Stimulated activated CD8-positive, alpha-beta memory T cell treated with anti-CD3 and anti-CD28 coated beads, Interleukin-2, amount 100 ng/mL, for 1 hour (primary cell): ENCODE measurements around the gene AP3S1.
"Not testable (repeated sequence)": the region's sequence is repeated elsewhere in the genome, so short reads cannot be mapped to it uniquely, and the experiment has no call there.

ENCODE experiments used
- DNase-seq, 2 donors: peaks; one replicate each; pipeline ENCODE4 v3.0.0-alpha.2; 2020; ENCODE audit warnings: low read depth in 2 of 2

The AP3S1 gene

DNA sequence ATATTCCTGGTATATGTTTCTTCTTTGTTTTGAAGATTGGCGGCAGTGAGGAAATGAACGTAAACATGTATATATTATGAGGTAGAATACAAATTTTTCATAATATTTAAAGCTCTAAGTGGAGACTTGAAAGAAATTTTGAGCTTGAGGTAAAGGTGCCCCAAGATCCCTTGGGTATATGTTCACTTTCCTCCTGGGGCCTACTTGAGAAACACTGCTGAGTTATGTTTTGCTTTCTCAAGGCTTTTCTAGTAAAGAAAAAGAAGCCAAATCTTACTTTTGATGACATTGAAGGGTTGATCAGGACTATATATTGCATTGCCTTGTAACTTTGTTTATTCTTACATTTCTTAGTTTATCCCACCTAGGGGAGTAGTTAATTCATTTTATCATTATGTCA lies 30.7 kb downstream of the AP3S1 start:
- no peak for DNase-seq

DNA sequence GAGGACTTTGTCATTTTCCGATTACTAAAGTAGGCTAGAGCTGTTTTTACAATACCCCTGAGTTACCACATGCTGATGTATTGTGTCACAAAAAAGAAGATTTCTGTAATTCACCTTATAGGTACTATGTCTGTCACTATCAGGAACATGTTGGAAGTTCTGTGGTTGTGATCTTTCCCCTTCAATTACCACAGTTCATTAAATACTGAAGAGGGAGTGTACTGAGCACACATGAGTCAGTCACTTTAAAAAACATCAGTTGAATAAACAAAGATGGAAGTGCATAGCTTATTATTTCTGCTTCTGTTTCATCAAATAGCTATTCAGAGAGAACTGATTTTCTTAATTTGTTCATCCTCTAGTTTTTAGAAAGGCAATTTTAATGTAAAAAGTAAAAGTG lies 31.7 kb downstream of the AP3S1 start:
- DNase-seq: no peak

DNA sequence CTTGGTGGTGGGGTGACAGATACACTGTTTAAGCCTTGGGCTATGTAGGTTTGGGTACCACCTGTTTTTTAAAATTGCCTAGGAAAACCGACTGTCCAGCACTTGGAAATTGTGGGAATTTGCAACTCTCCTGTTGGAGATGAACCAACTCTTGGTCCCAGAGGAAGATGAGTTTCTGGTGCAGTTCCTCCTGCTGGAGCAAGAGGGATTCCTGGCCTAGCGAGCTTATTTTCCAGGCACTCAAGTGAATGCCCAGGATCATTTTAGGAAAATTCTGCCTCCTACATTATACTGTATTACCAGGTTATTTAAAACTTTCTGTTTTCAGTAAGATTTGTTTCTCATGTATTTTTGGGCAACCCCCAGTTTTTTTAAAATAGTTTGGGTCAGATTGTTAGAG lies 33.7 kb downstream of the AP3S1 start:
- DNase-seq: no peak

- DNase-seq: not testable (repeated sequence)
Observed at GRCh38 chr5:115877342-115877741, 35.6 kb downstream of the AP3S1 start.

DNA sequence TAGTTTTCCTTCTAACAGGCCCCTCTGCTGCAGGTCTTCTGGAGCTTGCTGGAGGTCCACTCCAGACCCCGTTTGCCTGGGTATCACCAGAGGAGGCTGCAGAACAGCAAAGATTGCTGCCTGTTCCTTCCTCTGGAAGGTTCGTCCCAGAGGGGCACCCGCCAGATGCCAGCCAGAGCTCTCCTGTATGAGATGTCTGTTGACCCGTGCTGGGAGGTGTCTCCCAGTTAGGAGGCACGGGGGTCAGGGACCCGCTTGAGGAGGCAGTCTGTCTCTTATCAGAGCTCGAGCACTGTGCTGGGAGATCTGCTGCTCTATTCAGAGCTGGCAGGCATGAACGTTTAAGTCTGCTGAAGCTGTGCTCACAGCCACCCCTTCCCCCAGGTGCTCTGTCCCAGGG lies 40.7 kb downstream of the AP3S1 start:
- not testable (repeated sequence) for DNase-seq

GRCh38 chr5:115884704-115885103 lies 43.0 kb downstream of the AP3S1 start:
- no peak for DNase-seq

GRCh38 chr5:115885208-115885607 lies 43.5 kb downstream of the AP3S1 start:
- DNase-seq: not testable (repeated sequence)

DNA sequence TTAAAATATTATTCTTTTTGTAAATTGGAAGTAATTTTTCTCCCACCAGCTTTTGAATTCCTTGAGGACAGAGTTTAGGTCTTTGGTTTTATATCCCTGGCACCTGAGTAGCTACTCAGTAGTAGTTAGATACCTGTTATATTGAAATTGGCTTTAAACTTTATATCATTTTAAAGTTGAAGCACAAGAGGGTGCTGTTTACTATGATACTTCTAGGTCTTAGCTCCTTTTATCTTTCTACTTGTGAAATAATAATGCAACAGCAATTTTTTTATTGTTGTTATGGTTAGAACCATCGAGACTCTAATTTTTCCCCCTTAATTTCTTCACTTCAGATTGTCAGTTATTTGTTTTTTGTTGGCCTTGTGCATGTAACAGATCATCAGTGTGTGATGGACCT lies 46.3 kb downstream of the AP3S1 start:
- DNase-seq: no peak

DNA sequence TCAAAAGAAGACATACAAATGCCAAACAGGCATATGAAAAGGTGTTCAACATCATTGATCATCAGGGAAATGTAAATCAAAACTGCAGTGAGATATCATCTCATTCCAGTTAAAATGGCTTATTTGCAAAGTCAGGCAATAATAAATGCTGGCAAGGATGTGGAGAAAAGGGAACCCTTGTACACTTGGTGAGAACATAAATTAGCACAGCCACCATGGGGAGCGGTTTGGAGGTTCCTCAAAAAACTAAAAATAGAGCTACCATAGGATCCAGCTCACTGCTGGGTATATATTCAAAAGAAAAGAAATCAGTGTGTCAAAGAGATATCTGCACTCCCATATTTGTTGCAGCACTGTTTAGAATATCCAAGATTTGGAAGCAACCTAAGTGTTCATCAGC lies 50.3 kb downstream of the AP3S1 start:
- no peak for DNase-seq

DNA sequence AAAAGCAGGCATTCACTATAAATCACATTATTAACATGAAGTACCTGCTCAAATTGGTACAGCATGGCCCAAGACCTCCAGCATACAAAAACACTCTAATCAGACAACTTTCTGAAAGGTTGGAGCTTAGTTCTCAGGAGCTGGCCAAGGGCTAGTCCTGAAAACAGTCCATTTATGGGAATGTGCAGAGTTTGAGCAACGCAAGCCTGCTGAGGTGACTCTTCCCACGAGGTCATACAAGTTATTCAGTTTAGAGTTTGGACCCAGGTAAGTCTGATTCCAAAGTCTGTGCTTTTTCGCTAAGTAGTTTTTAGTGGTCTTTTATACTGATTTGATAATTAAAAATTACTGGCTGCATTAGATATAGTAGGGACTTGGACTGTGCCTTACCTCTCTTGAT lies 52.6 kb downstream of the AP3S1 start:
- no peak for DNase-seq

- DNase-seq: no peak
Observed at GRCh38 chr5:115895821-115896220, 54.1 kb downstream of the AP3S1 start.

- DNase-seq: no peak
Observed at GRCh38 chr5:115898656-115899055, 56.9 kb downstream of the AP3S1 start.

- DNase-seq: no peak
Observed at GRCh38 chr5:115907177-115907576, 65.4 kb downstream of the AP3S1 start.

DNA sequence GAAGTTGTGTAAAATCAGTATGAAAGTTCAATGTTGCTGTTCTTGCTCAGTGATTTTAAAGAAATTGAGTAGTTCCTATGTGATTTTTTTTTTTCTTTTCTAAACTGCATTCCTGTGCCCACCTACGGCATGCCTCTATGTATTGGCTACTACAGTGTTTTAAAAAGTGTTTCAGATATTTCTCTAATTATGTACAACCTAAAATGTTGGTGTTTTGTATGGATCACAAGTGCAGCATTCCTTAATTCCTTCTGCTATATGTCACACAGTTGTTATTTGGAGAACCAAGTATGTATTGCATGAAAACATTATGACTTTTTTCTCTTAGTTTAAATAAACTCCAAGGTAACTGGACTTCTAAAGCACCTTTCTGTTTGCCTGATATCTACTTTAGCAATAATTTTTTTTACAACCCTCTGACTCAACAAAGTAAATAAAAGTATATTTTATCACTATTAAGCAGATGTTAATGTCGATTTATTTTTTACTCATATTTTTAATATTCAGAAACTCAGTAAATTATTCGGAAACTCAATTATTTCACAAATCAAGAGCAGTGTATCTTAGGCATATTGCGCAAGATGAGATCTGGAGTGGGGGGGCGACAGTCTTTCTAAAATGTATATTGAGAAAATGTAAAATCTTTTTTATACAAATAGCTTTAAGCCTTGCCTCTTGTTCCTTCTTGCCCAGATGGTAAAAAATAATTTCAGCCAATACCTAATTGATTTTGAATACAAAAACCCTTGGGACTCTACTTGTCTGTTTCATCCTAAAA lies 72.1 kb downstream of the AP3S1 start:
- not testable (repeated sequence) for DNase-seq

GRCh38 chr5:115920171-115920725 lies 78.5 kb downstream of the AP3S1 start:
- DNase-seq: no peak

- not testable (repeated sequence) for DNase-seq
Observed at GRCh38 chr5:115928578-115929407, 87.1 kb downstream of the AP3S1 start.

DNA sequence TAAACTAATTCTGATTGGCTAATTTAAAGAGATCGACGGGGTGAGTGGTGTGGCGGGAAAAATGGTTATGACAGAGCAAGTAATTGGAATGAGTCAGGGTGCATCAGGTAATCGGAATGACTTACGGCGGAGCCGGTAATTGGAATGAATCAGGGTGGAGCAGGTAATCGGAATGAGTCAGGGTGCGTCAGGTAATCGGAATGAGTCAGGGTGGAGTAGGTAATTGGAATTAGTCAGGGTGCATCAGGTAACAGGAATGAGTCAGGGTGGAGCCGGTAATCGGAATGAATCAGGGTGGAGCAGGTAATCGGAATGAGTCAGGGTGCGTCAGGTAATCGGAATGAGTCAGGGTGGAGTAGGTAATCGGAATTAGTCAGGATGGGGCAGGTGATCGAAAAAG lies 88.4 kb downstream of the AP3S1 start:
- not testable (repeated sequence) for DNase-seq

GRCh38 chr5:115930630-115931337 lies 89.0 kb downstream of the AP3S1 start:
- DNase-seq: no peak

- DNase-seq: no peak
Observed at GRCh38 chr5:115932991-115933390, 91.3 kb downstream of the AP3S1 start.

DNA sequence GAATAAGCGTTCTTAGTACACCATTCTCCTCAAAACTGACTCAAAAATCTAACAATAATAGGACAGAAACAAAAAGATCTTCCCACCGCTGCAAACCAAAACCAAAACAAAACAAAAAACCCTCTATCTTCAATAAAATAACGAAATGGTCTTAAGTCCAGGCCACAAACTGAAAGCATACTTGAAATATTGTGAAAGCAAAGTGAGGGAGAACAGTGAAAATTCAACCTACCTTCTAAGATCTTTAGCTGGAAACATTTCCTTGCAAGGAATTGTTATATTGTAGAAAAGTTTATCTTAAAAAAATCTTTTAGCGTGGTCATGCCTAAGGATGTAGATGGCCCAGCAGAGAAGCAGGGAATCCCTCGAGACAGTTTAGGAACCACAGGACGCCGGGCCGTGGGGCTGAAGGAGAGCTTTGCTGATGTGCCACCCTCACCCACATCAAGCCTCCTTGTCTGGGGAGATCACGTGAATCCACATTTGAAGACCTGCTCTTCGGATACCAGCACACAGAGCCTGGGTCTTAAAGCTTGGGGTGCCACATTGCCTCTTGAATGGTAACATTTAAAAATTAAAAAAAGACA lies 92.7 kb downstream of the AP3S1 start:
- DNase-seq: no peak

- DNase-seq: no peak
Observed at GRCh38 chr5:115936031-115936430, 94.3 kb downstream of the AP3S1 start.

DNA sequence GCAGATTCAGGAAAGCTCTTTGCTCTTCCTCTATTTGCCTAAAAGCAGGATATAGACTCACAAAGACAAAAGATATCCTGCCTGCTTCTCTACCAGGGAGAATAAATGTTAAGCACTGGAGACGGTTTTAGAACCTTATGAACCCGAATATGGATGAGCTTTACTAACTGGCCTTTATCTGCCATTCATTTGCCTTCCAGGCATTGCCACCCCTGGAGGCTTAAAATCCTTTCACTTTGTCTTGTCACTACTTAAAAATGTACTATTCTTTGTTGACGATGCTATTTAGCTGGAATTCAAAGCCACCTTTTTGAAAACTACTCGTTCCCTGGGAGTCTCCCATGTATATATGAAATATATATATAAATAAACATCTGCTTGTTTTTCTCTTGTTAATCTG lies 97.3 kb downstream of the AP3S1 start:
- no peak for DNase-seq
